Large intestine (tissue), 3 donors: ENCODE measurements around the gene LRP1. TPM values are rescaled to one million over a fixed set of nuclear protein-coding genes. Genes with fewer than 3 reads are reported as not detected.

Experiments
- DNase-seq, 2 donors: peaks; one replicate each; pipeline versions ENCODE4 v3.0.0 to v3.0.0-alpha.2; 2013
- H3K27ac ChIP-seq: one replicate; pipeline ENCODE4 v1.5.1; 2013; ENCODE audit warnings: low read length
- H3K27me3 ChIP-seq: 2 replicates; pipeline ENCODE4 v1.6.1; 2013; ENCODE audit warnings: low read length; ENCODE audit not compliant: control insufficient read depth, insufficient read depth
- H3K36me3 ChIP-seq: 2 replicates; pipeline ENCODE4 v1.6.1; 2013; ENCODE audit warnings: low read length; ENCODE audit not compliant: control insufficient read depth, insufficient read depth
- H3K4me1 ChIP-seq: one replicate; pipeline ENCODE4 v1.6.1; 2013; ENCODE audit warnings: low read length; ENCODE audit not compliant: control insufficient read depth, insufficient read depth
- H3K4me3 ChIP-seq: one replicate; pipeline ENCODE4 v1.5.1; 2013; ENCODE audit warnings: low read length
- H3K9me3 ChIP-seq: one replicate; pipeline ENCODE4 v1.6.1; 2013; ENCODE audit warnings: mild to moderate bottlenecking, low read depth, low read length, moderate library complexity; ENCODE audit not compliant: control insufficient read depth
- WGBS: methylation state at CpG from one replicate; pipeline ENCODE4 v1.1.5; 2013; ENCODE audit warnings: low lambda C conversion rate; ENCODE audit not compliant: insufficient coverage; 5-methylcytosine and 5-hydroxymethylcytosine counted together
- polyA plus RNA-seq: library from polyadenylated mRNA; unstranded; fragments of 120-200 nt; gene quantifications from one replicate; pipeline ENCODE4 v1.2.1, GENCODE V29; 2013

The LRP1 gene
- polyA plus RNA-seq, 1 donor, result 100 TPM

DNA sequence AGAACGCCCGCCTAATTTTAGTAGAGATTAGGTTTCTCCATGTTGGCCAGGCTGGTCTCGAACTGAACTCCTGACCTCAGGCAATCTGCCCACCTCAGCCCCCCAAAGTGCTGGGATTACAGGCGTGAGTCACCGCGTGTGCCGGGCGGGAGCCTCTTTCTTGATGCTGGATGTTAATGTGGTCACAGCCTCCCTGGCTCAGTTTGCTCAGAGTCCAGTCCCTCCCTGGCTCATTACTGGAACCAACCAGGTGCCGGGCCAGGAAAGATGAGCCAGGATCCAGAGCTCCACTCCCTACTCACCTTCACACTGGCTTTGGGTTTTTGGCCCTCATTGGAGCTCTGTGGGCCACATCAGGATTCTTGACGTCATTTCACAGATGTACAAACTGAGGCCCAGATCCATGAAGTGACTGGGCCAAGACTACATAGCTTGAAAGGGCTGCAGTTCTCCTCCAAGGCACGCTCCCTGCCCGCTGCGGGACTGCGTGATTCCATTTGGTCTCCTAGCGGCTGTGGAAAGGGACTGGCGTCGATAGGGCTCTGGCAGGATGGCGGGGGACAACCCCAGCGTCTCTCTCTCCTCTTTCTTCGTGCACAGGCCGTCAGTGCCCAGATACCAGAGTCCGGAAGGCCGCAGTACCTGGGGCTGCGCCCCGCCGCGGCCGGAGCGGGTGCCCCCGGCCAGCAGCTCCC is 96.1 kb downstream of the LRP1 start:
- H3K9me3 ChIP-seq, result peaks cover 6% of the 10 kb centered on the region
- peaks cover 37% of the 10 kb centered on the region for H3K4me1 ChIP-seq
- H3K27me3 ChIP-seq, result peaks cover 91% of the 10 kb centered on the region
- no peak overlapping the region for H3K27ac ChIP-seq
- no peak overlapping the region for H3K4me3 ChIP-seq
- no peak for DNase-seq
- H3K36me3 ChIP-seq, result no peaks in the 10 kb centered on the region
- WGBS, result no CpG with 5 or more reads among the region's 30 CpGs

DNA sequence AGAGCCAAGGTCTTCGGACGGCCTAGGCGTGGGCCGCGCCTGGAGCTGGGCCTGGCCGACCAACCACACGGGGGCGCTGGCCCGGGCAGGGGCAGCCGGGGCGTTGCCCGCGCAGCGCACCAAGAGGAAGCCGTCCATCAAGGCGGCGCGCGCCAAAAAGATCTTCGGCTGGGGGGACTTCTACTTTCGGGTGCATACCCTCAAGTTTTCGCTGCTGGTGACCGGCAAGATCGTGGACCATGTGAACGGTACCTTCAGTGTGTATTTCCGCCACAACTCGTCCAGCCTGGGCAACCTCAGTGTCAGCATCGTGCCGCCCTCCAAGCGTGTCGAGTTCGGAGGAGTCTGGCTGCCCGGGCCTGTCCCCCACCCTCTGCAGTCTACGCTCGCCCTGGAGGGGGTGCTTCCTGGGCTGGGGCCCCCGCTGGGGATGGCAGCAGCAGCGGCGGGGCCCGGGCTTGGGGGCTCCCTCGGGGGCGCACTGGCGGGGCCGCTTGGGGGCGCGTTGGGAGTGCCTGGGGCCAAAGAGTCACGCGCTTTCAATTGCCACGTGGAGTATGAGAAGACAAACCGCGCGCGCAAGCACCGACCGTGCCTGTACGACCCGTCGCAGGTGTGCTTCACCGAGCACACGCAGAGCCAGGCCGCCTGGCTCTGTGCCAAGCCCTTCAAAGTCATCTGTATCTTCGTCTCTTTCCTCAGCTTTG is 96.8 kb downstream of the LRP1 start:
- Histone ChIP-seq H3K27ac (no peak overlapping the region), H3K27me3 (peaks cover 84% of the 10 kb centered on the region), H3K36me3 (no peaks in the 10 kb centered on the region), H3K4me1 (peaks cover 34% of the 10 kb centered on the region), H3K9me3 (peaks cover 6% of the 10 kb centered on the region), H3K4me3 (no peak overlapping the region)
- peak in 1 of 2 donors; percentile 52 for DNase-seq
- no CpG with 5 or more reads among the region's 61 CpGs for WGBS

GRCh38 chr12:57225680-57226210 is 97.5 kb downstream of the LRP1 start:
- H3K4me3 ChIP-seq, result no peak overlapping the region
- peaks cover 36% of the 10 kb centered on the region for H3K4me1 ChIP-seq
- H3K36me3 ChIP-seq, result no peaks in the 10 kb centered on the region
- peaks cover 6% of the 10 kb centered on the region for H3K9me3 ChIP-seq
- no peak overlapping the region for H3K27ac ChIP-seq
- no CpG with 5 or more reads among the region's 18 CpGs for WGBS
- no peak for DNase-seq
- peaks cover 78% of the 10 kb centered on the region for H3K27me3 ChIP-seq

- no CpG with 5 or more reads among the region's 35 CpGs for WGBS
- Histone ChIP-seq H3K27me3 (peaks cover 68% of the 10 kb centered on the region), H3K4me3 (no peak overlapping the region)
These were observed 98.5 kb downstream of the LRP1 start for GRCh38 chr12:57226588-57227314.

DNA sequence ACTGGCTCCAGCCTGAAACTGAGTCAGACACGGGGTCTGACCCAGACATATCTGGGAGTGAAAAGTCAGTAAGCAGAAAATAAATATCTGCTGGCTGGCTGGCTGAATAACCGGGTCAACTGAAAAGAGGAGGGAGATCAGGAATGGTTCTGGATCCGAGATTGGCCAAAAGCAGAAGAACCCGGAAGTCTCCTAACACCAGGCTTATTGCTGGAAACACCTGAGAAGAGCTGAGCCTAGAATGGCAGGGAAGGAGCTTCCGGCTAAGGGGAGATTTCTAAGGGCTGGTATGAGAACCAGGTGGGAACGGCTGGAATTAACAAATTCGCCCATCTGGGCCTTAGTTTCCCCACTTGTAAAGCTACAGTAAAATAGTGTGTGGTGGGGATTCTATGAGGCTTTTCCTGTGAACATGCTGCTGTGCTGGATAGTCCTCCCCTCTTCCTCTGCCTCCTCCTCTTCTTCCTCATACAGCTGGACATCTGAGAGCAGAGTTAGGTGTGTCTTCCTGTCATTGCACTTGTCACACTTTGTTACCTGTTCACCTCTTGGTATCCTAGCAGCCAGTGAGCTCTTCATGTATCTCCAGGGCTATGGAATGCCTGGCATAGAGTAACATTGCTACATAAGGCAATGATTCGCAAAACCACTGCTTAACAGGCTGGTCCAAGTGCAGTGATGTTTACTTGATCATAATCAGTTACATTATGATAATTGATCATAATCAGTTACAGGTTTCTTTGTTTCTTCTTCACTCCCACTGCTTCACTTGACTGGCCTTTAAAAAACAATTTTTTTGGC is 99.2 kb downstream of the LRP1 start:
- H3K27me3 ChIP-seq, result peaks cover 60% of the 10 kb centered on the region
- H3K4me3 ChIP-seq, result no peak overlapping the region
- no peak overlapping the region for H3K27ac ChIP-seq
- WGBS, result 100% methylated on average over 1 of the region's 8 CpGs
- DNase-seq, result no peak
- H3K4me1 ChIP-seq, result peaks cover 32% of the 10 kb centered on the region
- H3K36me3 ChIP-seq, result peaks cover 15% of the 10 kb centered on the region
- H3K9me3 ChIP-seq, result peaks cover 6% of the 10 kb centered on the region

More at GRCh38 chr12:57226588-57227314, 98.5 kb downstream of the LRP1 start:
- no peak overlapping the region for H3K27ac ChIP-seq
- DNase-seq, result no peak
- H3K4me1 ChIP-seq, result peaks cover 34% of the 10 kb centered on the region
- peaks cover 6% of the 10 kb centered on the region for H3K9me3 ChIP-seq
- H3K36me3 ChIP-seq, result peaks cover 8% of the 10 kb centered on the region

DNA sequence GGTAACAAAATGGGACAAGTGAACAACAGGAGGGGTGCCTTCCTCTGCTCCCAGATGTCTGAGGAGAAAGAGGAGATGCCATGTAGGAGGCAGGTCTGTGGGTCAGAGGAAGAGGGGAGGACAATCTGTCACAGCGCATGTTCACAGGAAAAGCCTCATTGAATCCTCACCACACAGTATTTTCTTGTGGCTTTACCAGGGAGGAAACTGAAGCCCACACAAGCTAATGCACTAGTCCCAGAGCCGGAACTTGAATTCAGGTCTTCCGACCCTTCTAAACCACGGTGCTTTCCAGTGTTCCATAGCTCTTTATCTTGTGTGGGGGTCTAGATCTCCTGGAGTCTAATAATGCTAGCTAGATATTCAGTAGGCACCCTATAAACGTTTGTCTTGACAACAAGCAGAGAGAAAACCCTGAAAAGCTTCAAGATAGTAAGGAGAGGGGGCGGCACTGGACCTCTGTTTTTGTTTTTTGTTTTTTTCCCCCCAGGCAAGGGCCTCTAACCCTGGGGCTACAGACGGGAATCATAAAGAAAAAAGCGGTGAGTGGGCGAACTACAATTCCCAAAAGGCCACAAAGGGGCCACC is 100.9 kb downstream of the LRP1 start:
- H3K4me1 ChIP-seq, result peaks cover 32% of the 10 kb centered on the region
- H3K36me3 ChIP-seq, result peaks cover 32% of the 10 kb centered on the region
- H3K9me3 ChIP-seq, result peaks cover 6% of the 10 kb centered on the region
- H3K27ac ChIP-seq, result no peak overlapping the region
- no CpG with 5 or more reads among the region's 9 CpGs for WGBS
- H3K4me3 ChIP-seq, result peak overlapping the region; percentile 72
- DNase-seq, result no peak
- peaks cover 44% of the 10 kb centered on the region for H3K27me3 ChIP-seq

GRCh38 chr12:57229634-57230380 is 101.5 kb downstream of the LRP1 start, which contains the start of gene SHMT2:
Gene SHMT2, plus strand, starts transcription at chr12:57229711. Its CDS starts 68 bp downstream, at chr12:57229779.
- peaks cover 37% of the 10 kb centered on the region for H3K27me3 ChIP-seq
- DNase-seq, result peak; percentile 89 to 95
- H3K4me3 ChIP-seq, result peak within 1 kb of the TSS; percentile 72
- H3K36me3 ChIP-seq, result peaks cover 33% of the 10 kb centered on the region
- 0% methylated on average over 3 of the region's 42 CpGs for WGBS
- no peak within 1 kb of the TSS for H3K27ac ChIP-seq
- H3K9me3 ChIP-seq, result peaks cover 6% of the 10 kb centered on the region
- peaks cover 32% of the 10 kb centered on the region for H3K4me1 ChIP-seq

DNA sequence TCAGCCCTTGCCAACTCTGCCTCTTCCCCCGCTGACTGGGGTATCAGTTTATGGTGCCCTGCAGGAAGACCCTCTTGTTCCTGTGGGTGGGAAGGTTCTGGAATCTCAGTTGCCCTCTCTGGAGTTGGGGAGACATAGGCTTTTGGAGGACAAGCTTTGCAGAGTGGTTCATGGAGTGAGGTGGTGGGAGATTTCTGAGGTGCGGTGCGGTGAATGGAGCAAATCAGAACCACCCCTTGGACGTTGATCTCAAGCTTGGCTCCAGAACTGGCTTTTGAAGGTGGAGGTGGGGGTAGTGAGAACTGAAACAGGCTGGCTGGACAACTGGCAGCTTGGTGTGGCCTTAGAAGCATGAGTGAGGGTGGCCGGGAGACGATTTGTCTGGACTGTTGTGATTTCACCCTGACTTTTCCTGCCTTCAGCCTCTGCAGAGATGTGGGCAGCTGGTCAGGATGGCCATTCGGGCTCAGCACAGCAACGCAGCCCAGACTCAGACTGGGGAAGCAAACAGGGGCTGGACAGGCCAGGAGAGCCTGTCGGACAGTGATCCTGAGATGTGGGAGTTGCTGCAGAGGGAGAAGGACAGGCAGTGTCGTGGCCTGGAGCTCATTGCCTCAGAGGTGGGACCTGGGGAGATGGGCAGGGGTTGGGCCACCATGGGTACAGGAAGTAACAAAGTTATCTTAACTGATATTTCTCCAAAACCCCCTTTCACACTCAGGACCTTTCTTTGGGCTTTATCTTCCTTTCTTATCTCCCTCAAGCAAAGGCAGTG is 102.3 kb downstream of the LRP1 start:
- Histone ChIP-seq H3K36me3 (peaks cover 33% of the 10 kb centered on the region), H3K27ac (no peak overlapping the region), H3K4me3 (peak overlapping the region; percentile 72), H3K4me1 (peaks cover 29% of the 10 kb centered on the region), H3K9me3 (no peaks in the 10 kb centered on the region), H3K27me3 (peaks cover 35% of the 10 kb centered on the region)
- WGBS, result no CpG with 5 or more reads among the region's 10 CpGs
- no peak for DNase-seq
